Regular cardiac myocyte (primary cell): Measurements from ENCODE around the gene MST1R. TPM values are rescaled to one million over a fixed set of nuclear protein-coding genes. Genes with fewer than 3 reads are reported as not detected.

ENCODE experiments used
- total RNA-seq: library from RNA; depleted of rRNA; stranded (reverse); fragments of >200 nt; gene quantifications from 2 replicates; pipeline ENCODE4 v1.2.3, GENCODE V29; 2014

MST1R gene
- total RNA-seq: 0.85 and 0.96 TPM in 2 replicates

DNA sequence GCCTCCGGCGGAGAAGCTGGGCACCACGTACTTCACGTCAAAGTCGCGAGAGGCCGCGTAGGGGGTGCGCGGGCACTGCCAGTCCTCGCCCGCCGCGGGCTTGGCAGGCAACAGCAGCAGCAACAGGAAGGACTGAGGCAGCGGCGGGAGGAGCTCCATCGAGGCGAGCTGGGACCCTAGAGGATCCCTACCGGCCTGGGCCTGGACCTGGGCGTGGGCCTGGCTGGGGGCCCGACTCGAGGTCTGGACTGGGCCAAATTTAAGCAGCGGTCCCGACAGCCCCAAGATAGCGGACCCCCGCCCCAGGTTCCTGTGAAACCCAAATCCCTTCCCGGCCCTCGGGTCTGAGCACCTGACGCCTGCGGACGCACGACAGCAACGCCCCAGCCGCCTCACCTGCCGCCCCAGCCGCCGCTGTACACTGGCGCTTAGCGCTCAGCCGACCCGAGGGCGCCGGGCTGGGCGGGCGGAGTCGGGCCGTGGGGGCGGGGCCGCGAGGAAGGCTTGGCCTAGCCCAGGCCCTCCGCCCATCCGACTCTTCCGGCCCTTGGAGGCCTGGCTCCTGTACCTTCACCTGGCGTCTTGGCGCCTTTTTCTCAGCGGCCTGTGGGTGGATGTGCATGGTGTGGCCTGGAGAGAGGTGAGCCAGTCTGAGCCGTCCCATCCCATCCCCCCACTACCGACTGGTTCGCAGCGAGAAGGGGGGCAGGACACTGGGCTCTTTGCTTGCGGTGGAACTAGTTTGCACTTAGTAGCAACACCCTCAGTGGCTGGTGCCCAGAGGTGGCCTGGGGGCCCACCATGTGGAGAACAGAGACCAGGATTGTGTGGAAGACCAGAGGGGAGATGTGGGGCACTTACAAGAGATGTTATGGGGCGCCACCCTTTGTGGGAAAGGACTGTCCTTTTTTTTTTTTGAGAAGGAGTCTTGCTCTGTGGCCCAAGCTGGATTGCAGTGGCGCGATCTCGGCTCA lies at the start of gene MST1R:
Gene MST1R (minus strand): TSS at position 423 of the 974 bp plus-strand sequence. CDS start 264 bp downstream, at position 159.

DNA sequence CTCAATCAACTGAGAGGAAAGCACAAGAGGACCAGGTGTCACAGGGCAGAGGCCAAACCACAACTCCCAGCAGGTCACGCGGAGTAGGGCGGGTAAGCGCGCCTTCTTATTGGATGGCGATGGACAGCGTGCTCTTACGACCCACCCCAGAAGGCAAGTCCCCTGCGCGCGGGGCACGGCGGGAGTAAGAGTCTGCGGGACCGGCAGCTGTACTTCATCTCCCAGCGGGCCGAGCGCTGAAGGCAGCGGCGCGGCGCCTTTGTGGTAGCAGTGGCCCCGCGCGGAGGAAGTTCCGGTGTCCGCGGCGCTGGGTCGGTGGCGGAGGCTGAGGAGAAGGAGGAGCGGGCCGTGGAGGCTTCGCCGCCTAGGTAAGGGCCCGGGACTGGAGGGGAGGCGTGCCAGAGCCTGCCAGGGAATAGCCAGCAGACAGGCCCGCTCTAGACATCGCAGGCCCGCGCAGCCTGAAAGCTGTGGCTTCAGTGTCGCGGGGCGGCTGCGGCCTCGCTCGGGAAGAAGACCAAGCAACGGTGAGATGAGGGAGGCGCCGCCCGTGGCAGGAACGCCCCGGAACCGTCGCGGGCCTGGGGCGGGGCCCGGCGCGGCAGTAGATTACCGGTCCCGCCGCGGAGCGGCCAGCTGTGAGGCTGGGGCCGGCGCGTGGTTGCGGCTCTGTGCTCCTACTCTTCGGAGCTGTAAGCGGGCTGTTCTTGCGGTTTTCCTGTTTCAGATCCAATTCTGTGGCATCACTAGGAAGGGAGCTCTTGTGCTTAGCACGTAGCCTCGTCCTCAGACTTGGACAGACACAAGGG lies 36.4 kb upstream of the MST1R start, which contains the start of gene RBM6:
Gene RBM6 (plus strand): TSS at position 293 of the 809 bp plus-strand sequence. CDS start 22,492 bp downstream, outside the sequence.

DNA sequence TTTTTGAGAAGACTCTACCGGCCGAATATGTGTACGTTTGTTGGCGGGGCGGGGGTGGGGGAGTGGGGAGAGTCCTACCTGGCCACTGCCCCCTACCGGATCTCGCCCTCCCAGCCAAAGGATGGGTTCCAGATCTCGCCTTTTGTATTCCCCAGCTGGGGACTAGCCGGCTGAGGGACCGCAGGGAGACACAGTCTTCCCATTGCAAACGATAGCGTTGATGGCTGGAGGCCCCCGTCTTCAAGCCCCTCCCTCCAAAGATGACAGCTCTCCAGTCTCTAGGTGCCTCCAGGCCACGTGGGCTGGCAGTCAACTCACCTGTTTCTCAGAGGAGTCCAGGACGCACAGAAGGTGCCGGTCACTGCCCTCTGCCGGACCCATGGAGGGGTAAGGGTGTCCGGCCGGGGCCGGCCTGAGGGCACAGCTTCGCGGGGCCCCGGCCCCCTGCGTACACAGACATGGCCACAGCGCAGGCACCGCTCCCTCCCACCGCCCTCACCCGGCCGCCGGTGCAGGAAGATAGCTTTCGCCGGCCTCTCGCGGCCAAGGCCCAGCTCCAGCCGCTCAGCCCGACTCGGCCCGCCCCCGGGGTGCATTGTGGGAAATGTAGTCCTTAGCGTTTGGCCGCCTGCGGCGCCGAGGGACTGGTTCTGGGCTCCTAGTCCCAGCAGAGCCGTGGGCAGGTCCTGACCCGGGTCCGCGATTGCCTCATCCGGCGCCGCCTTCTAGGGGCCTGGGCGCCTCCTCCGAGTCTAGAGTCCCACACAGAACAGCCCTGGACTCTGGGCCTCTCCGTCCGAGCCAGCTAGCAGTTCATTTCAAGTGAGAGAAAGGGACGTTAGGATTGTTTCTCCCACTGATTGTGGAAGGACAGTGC lies 25.9 kb upstream of the MST1R start, which contains the start of gene MON1A:
Gene MON1A (minus strand): TSS at position 521 of the 877 bp plus-strand sequence. CDS start 16,465 bp downstream, outside the sequence.

DNA sequence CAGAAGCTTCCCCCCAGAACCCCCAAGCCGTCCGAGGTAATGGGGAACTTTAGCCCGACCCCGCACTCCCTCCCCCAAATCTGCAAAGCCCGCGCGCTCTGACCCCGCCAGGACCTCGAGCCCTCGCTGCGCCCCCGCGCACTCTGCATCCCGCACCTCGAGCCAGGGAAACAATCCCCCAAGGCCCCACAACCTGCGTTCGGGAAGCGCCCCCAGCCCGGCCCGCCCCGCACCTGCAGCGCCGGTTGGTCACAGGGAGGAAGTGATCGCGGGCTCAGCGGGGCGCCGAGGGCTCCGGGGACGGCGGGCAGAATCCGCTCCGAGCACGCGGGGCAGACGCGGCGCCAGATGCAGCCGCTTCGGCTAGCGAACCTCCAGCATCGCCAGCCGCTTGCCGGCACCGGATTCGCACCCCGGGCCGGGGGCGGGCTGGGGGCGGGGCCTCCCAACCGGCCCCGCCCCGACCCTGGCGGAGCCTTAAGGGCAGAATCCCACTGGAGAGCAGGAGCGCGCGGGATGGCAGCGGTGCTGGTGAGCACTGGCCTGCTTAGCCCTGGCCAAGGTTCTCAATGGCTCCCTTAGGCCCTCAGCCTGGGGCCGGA lies 34.0 kb downstream of the MST1R start, which contains the start of gene CAMKV:
Gene CAMKV (minus strand): TSS at position 382 of the 602 bp plus-strand sequence. CDS start 7,518 bp downstream, outside the sequence.

DNA sequence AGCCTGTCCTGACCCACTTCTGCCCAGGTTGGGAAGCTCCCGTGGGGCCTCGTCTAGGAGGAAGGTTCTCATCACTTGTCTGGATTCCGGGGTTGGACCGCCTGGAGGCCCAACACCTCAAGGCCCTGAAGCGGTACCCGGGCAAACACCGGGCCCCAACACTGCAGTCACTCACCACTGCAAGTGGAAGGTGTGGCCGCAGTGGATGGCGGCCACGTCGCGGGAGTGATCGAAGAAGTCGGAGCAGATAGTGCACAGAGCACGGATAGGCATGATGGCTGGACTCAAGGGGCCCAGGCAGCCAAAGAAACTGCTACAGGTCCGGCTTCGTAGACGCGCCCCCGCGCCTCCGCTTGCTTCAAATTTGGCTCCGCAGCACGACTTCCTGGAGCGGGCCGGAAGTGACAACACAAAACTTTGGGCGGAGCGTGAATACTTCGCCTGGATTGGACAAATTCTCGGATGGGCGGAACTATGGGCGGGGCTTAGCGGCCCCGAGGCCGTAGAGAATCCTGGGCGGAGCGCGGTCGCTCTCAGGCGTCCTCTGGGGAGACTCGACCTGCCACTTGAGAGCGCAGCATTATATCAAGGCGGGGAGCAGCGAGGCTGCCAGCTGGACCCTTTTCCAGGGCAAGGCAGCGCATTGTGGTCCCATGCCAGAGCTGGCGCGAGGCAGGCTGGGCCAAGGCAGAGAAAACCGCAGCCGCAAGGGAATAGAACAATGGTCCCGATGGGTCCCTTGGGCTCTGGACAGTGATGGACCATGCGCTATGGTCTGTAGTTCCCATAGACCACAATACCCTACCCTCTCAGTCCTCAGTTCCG lies 47.3 kb downstream of the MST1R start, which contains the start of gene TRAIP:
Gene TRAIP (minus strand): TSS at position 384 of the 825 bp plus-strand sequence. CDS start 111 bp downstream, at position 273.

Other genes starting within 250 kb of the MST1R start
- 127 and 160 TPM in 2 replicates for gene APEH, start 229.5 kb downstream of the MST1R start, total RNA-seq
- gene MST1, start 214.4 kb downstream of the MST1R start, total RNA-seq: 1.5 and 6.5 TPM in 2 replicates
- 21.3 and 22.3 TPM in 2 replicates for gene RNF123, start 214.3 kb downstream of the MST1R start, total RNA-seq
- 0.28 TPM in 1 of 2 replicates, not detected in the other for gene AMIGO3, start 184.2 kb downstream of the MST1R start, total RNA-seq
- 28.5 and 70.7 TPM in 2 replicates for gene GMPPB, start 179.9 kb downstream of the MST1R start, total RNA-seq
- gene IP6K1, start 117.3 kb downstream of the MST1R start, total RNA-seq: 27.6 and 39.5 TPM in 2 replicates
- not detected in 2 replicates for gene CDHR4, start 104.0 kb downstream of the MST1R start, total RNA-seq
- 4.6 and 5.4 TPM in 2 replicates for gene INKA1, start 100.6 kb downstream of the MST1R start, total RNA-seq
- gene UBA7, start 89.9 kb downstream of the MST1R start, total RNA-seq: 24.7 and 55.2 TPM in 2 replicates
- 1.4 and 9.0 TPM in 2 replicates for gene TRAIP, start 47.3 kb downstream of the MST1R start, total RNA-seq
- under 0.01 TPM in 1 of 2 replicates, not detected in the other for gene CAMKV, start 34.0 kb downstream of the MST1R start, total RNA-seq
- gene MON1A, start 25.9 kb upstream of the MST1R start, total RNA-seq: 12.7 and 19.2 TPM in 2 replicates
- 36.8 and 52.1 TPM in 2 replicates for gene RBM6, start 36.3 kb upstream of the MST1R start, total RNA-seq
- gene RBM5, start 185.0 kb upstream of the MST1R start, total RNA-seq: 93.3 and 94.7 TPM in 2 replicates